Measurements from ENCODE around the gene SPECC1L. TPM values are rescaled to one million over a fixed set of nuclear protein-coding genes. Genes with fewer than 3 reads are reported as not detected.

Gene SPECC1L
- total and polyA plus RNA-seq, 2 of the 8 experiments (the other 6 are each of a cell fraction or from before 2014, with no cell fraction given): 15.7 to 61.6 TPM

DNA sequence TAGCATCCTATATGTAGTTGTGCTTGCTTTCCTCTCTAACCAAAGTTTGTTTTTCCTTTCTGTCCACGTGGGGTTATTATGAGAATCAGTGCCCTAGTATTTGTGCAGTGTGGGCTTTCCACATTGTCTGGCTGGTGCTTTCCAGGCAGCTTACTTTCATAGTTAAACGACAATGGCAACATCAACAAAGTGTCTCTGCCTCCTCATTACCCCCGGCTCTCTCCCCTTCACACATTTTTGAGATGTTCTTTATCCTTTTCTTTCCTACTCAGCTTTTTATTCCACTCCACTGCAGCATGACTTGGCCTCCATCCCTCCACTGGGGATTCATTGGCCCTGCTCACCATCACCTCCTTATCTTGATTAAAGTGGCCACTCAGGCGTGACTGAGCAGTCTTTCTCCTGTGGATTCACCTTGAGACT lies 19.1 kb downstream of the SPECC1L start:
- Histone ChIP-seq H3K27ac (ENCODE audit: low read depth, low read length) (no peak overlapping the region), H3K4me2 (ENCODE audit: insufficient read depth in 1 of 2, low read depth in 2 of 2, low read length in 2 of 2) (no peak overlapping the region), H2BK5ac (ENCODE audit: low read depth, low read length) (no peak overlapping the region), H3K23ac (ENCODE audit: insufficient read length) (no peak overlapping the region), H3K36me3 (ENCODE audit: control insufficient read depth in 2 of 4, insufficient read depth in 4 of 4, low read length in 3 of 4) (no peaks in the 10 kb centered on the region), H4K5ac (ENCODE audit: insufficient read length, low read depth, low read length) (no peak overlapping the region), H4K8ac (ENCODE audit: extremely low read depth, insufficient read depth, low read length) (no peak overlapping the region), H4K91ac (replicated peaks; ENCODE audit: insufficient read length, low read length) (no peak overlapping the region), H3K9ac (replicated peaks in 1 of 4; ENCODE audit: extremely low read depth in 1 of 4, low read depth in 3 of 4, low read length in 3 of 4) (no peak overlapping the region), H3K14ac (ENCODE audit: insufficient read length) (no peak overlapping the region), H3K4me1 (replicated peaks in 1 of 4; ENCODE audit: control insufficient read depth in 3 of 4, insufficient read depth in 4 of 4, low read length in 3 of 4) (peaks cover 0 to 3% (median 1%) of the 10 kb centered on the region in 4 experiments; a peak in 3 of 7 replicates), H2AK5ac (ENCODE audit: low read depth, low read length) (peak overlapping the region; percentile 18; the same call in 1 of the 2 replicates), H3K18ac (ENCODE audit: extremely low read depth, low read length) (no peak overlapping the region), H2BK12ac (ENCODE audit: low read depth, low read length) (no peak overlapping the region), H3K79me1 (ENCODE audit: low read depth, low read length) (peaks cover 9% of the 10 kb centered on the region), H3K23me2 (ENCODE audit: low read depth, low read length) (no peaks in the 10 kb centered on the region), H2BK120ac (replicated peaks; ENCODE audit: low read depth, low read length) (no peak overlapping the region), H3K4me3 (ENCODE audit: extremely low read depth in 1 of 4, insufficient read depth in 2 of 4, low read depth in 3 of 4, low read length in 4 of 4) (no peak overlapping the region), H3K79me2 (ENCODE audit: control insufficient read depth in 1 of 2, insufficient read depth in 2 of 2, low read length in 2 of 2) (peaks cover 0 to 66% of the 10 kb centered on the region in 2 experiments; a peak in 3 of 4 replicates), H3K56ac (replicated peaks; ENCODE audit: insufficient read length, low read depth, low read length) (no peak overlapping the region), H4K20me1 (replicated peaks in 1 of 2; ENCODE audit: control insufficient read depth in 1 of 2, insufficient read depth in 2 of 2, low read length in 2 of 2) (peaks cover 6 to 13% of the 10 kb centered on the region in 2 experiments), H2BK15ac (ENCODE audit: low read length) (no peak overlapping the region), H3K27me3 (replicated peaks in 1 of 4; ENCODE audit: control insufficient read depth in 3 of 4, extremely low read depth in 1 of 4, insufficient read depth in 3 of 4, low read length in 3 of 4) (no peaks in the 10 kb centered on the region), H3K9me3 (ENCODE audit: insufficient read depth in 2 of 2, low read depth in 1 of 2, low read length in 1 of 2) (no peaks in the 10 kb centered on the region), H3K4ac (replicated peaks; ENCODE audit: insufficient read length, low read depth, low read length) (no peak overlapping the region), H2BK20ac (ENCODE audit: low read length) (no peak overlapping the region), H2AFZ (ENCODE audit: low read length) (no peak overlapping the region)
- no peak for FAIRE-seq
- no peak for DNase-seq (ENCODE audit: low read depth in 1 of 2, low spot score in 2 of 2)
- WGBS, 2 experiments (ENCODE audit: extremely low coverage in 1 of 2, insufficient coverage in 1 of 2, insufficient read length in 1 of 2, insufficient replicate concordance in 2 of 2, low coverage in 1 of 2, low lambda C conversion rate in 2 of 2, missing lambda C conversion rate in 1 of 2): 87% methylated on average over 4 of the region's 4 CpGs; no CpG with 5 or more reads in 1 of the 2 experiments
- ChIA-PET CTCF (ENCODE audit: partially characterized antibody) (interaction anchor here (0.6 to 0.8 kb wide), 2 partner anchors 17 to 80 kb away, joined by 3 to 4 read pairs; no protein-coding TSS in a partner anchor), POLR2A (ENCODE audit: partially characterized antibody) (interaction anchor here (0.6 to 1.0 kb wide), 2 partner anchors 19 to 433 kb away, joined by 3 read pairs; partner anchors contain the start of gene SPECC1L)
- no peak for TF ChIP-seq BACH1 (IDR thresholded peaks at IDR 0.05; ENCODE audit: low read length)
- TF ChIP-seq SAP30 (IDR thresholded peaks at IDR 0.05; ENCODE audit: insufficient read depth, insufficient replicate concordance, low read length): no peak
